GM12878 (cell line): ENCODE results near the gene DOLPP1. TPM values are rescaled to one million over a fixed set of nuclear protein-coding genes. Genes with fewer than 3 reads are reported as not detected.

ENCODE experiments used
- ATAC-seq: fragments of 200-7000 bp; cut with Tn5 transposase; 3 replicates; pipeline ENCODE4 v1.9.1; 2020; ENCODE audit warnings: mild to moderate bottlenecking, moderate library complexity
- BruUV-seq: library from RNA; stranded (reverse); fragments of 400-500 nt; replicated peaks from 2 replicates; lab custom pipeline; 2021; lab: Mats Ljungman, UMichigan
- CTCF ChIA-PET: fragments of 300-600 bp; sonication (Branson Sonifier 250); formaldehyde crosslinking; extraction: SDS; loops from one replicate; lab custom pipeline; 2021; ENCODE audit warnings: inconsistent platforms; lab: Yijun Ruan, JAX
- POLR2A ChIA-PET: fragments of 350-600 bp; formaldehyde crosslinking; extraction: SDS; loops from one replicate; lab custom pipeline; 2021; ENCODE audit warnings: inconsistent platforms; lab: Charles Lee
- RAD21 ChIA-PET: fragments of 300-600 bp; sonication (Branson Sonifier 250); formaldehyde crosslinking; loops from one replicate; lab custom pipeline; 2023; ENCODE audit warnings: antibody characterized with exemption; ENCODE audit not compliant: unreplicated experiment; lab: Charles Lee
- SMC1A ChIA-PET: fragments of 300-600 bp; sonication (Branson Sonifier 250); formaldehyde crosslinking; loops from one replicate; lab custom pipeline; 2023; ENCODE audit not compliant: unreplicated experiment, uncharacterized antibody; lab: Charles Lee
- DNase-seq: peaks from one replicate; pipeline ENCODE4 v3.0.0-alpha.2; 2011; ENCODE audit warnings: low read depth, low spot score
- FAIRE-seq: peaks from 3 replicates; lab custom pipeline; 2011; peaks lifted over from hg19 to GRCh38; lab: Jason Lieb, UNC
- H2AFZ ChIP-seq: 2 replicates; pipeline ENCODE4 v1.6.0; 2011; ENCODE audit warnings: low read depth, low read length, control low read depth; ENCODE audit not compliant: control insufficient read depth
- H3K27ac ChIP-seq: 2 replicates; pipeline ENCODE4 v1.5.1; 2011; ENCODE audit warnings: control low read depth; ENCODE audit not compliant: control insufficient read depth, insufficient read depth
- H3K27me3 ChIP-seq, 2 experiments: replicated peaks in 1 of 2; 2 replicates each; pipeline versions ENCODE4 v1.6.0 to v1.6.1; 2011; ENCODE audit warnings: low read length in 1 of 2; ENCODE audit not compliant: control insufficient read depth in 2 of 2, insufficient read depth in 2 of 2
- H3K36me3 ChIP-seq, 2 experiments: 2 replicates each; pipeline ENCODE4 v1.5.1; 2011; ENCODE audit warnings: low read length in 1 of 2; ENCODE audit not compliant: control insufficient read depth in 2 of 2, insufficient read depth in 2 of 2
- H3K4me1 ChIP-seq: 2 replicates; pipeline ENCODE4 v1.6.1; 2011; ENCODE audit warnings: mild to moderate bottlenecking, low read length, moderate library complexity, mixed read lengths; ENCODE audit not compliant: control insufficient read depth, insufficient read depth
- H3K4me2 ChIP-seq: 2 replicates; pipeline ENCODE4 v1.6.0; 2011; ENCODE audit warnings: control low read depth; ENCODE audit not compliant: control insufficient read depth, insufficient read depth
- H3K4me3 ChIP-seq: fragments of 200-600 bp; sonication (generic); 2 replicates; pipeline ENCODE4 v1.5.1; 2016
- H3K79me2 ChIP-seq: 2 replicates; pipeline ENCODE4 v1.6.0; 2011; ENCODE audit warnings: low read length; ENCODE audit not compliant: control insufficient read depth, insufficient read depth
- H3K9ac ChIP-seq: 2 replicates; pipeline ENCODE4 v1.8.0; 2011; ENCODE audit warnings: low read length, control low read depth, mixed read lengths; ENCODE audit not compliant: control insufficient read depth, insufficient read depth
- H3K9me3 ChIP-seq: replicated peaks from 3 replicates; pipeline ENCODE4 v1.5.1; 2011; ENCODE audit warnings: mild to moderate bottlenecking, low read length; ENCODE audit not compliant: control insufficient read depth, insufficient read depth
- H4K20me1 ChIP-seq: 2 replicates; pipeline ENCODE4 v1.6.0; 2011; ENCODE audit not compliant: control insufficient read depth, insufficient read depth
- ASH2L ChIP-seq: fragments of 300-600, 200-600 bp; sonication (generic); IDR thresholded peaks from 2 replicates; pipeline ENCODE4 v1.6.1; 2017; ENCODE audit warnings: low read depth, mild to moderate bottlenecking, borderline replicate concordance
- CHD2 ChIP-seq: IDR thresholded peaks from 2 replicates; pipeline ENCODE4 v1.6.1; 2011; ENCODE audit warnings: low read depth, low read length, improper control_type of control experiment, borderline replicate concordance
- HDAC6 ChIP-seq: fragments of 200-600 bp; sonication (generic); IDR thresholded peaks from one replicate; pipeline ENCODE4 v1.8.0; 2017; ENCODE audit warnings: antibody characterized with exemption; ENCODE audit not compliant: unreplicated experiment
- NR2C2 ChIP-seq: IDR thresholded peaks from 2 replicates; pipeline ENCODE4 v1.6.1; 2011; ENCODE audit warnings: borderline replicate concordance, low read depth; ENCODE audit not compliant: control insufficient read depth, insufficient read length
- PAX8 ChIP-seq: fragments of 450-650 bp; IDR thresholded peaks from 2 replicates; pipeline ENCODE4 v1.6.1; 2017; ENCODE audit warnings: mild to moderate bottlenecking, moderate library complexity
- SMAD5 ChIP-seq: IDR thresholded peaks from 2 replicates; pipeline ENCODE4 v1.6.1; 2016; ENCODE audit warnings: antibody characterized with exemption, low read depth
- SMARCA5 ChIP-seq: fragments of 450-650 bp; IDR thresholded peaks from 2 replicates; pipeline ENCODE4 v1.6.1; 2017; ENCODE audit warnings: mild to moderate bottlenecking
- STAT1 ChIP-seq: fragments of 450-650 bp; conservative IDR thresholded peaks from 2 replicates; pipeline ENCODE4 v1.6.1; 2014; ENCODE audit warnings: antibody characterized with exemption, mild to moderate bottlenecking
- ZNF622 ChIP-seq: fragments of 450-650 bp; IDR thresholded peaks from 2 replicates; pipeline ENCODE4 v1.6.1; 2017; ENCODE audit warnings: mild to moderate bottlenecking, inconsistent platforms
- WGBS: methylation state at CpG from one replicate; pipeline ENCODE4 v1.1.6; 2016; ENCODE audit warnings: low lambda C conversion rate; ENCODE audit not compliant: insufficient replicate concordance, insufficient coverage; ENCODE audit errors: missing lambda C conversion rate; 5-methylcytosine and 5-hydroxymethylcytosine counted together
- in situ Hi-C: fragments of 300-500 bp; cut with MboI; formaldehyde crosslinking; loops from 9 replicates; pipeline ENCODE4 v1.14.3; 2018; ENCODE audit warnings: mixed read lengths
- intact Hi-C: fragments of 100-400 bp; cut with micrococcal nuclease; formaldehyde crosslinking; loops from one replicate; pipeline ENCODE4 v1.14.2; 2022; ENCODE audit not compliant: unreplicated experiment
- polyA plus RNA-seq, 11 experiments: library from polyadenylated mRNA; depleted of rRNA in 4 of 11; unstranded in 6 of 11; stranded (reverse) in 5 of 11; fragments of >200 nt; fragmentation: Nextera tagmentation in 4 of 11; fragmentation: Illumina TruSeq in 1 of 11; extraction: Ambion mirVana in 4 of 11; extraction: Trizol in 1 of 11; gene quantifications; 1 replicate in 1 of 11; 2 replicates in 10 of 11; pipeline versions ENCODE4 v1.2.1 to v1.2.3, GENCODE V29; 2011 to 2016; ENCODE audit warnings: inconsistent platforms in 2 of 11, missing spikeins in 2 of 11, low read depth in 1 of 11
- total RNA-seq, 4 experiments: library from RNA; depleted of rRNA in 3 of 4; stranded (reverse); fragments of >200 nt in 3 of 4; fragmentation: Illumina TruSeq in 1 of 4; extraction: Trizol in 1 of 4; gene quantifications; 2 replicates each; pipeline versions ENCODE4 v1.2.1 to v1.2.3, GENCODE V29; 2013 to 2021
- TF ChIP-seq, protein P1 (sequence below): fragments of 450-650 bp; IDR thresholded peaks from 2 replicates; pipeline ENCODE4 v1.6.1; 2017; ENCODE audit warnings: mild to moderate bottlenecking, low read depth, inconsistent platforms; ENCODE audit not compliant: poor library complexity, severe bottlenecking
- TF ChIP-seq, protein P2 (sequence below): fragments of 450-650 bp; formaldehyde crosslinking; IDR thresholded peaks from 2 replicates; pipeline ENCODE4 v1.4.0; 2020; ENCODE audit warnings: mild to moderate bottlenecking, moderate library complexity
- TF ChIP-seq, protein P3 (sequence below): IDR thresholded peaks from 2 replicates; pipeline ENCODE4 v1.6.1; 2011; ENCODE audit warnings: low read depth, mild to moderate bottlenecking, low read length, moderate library complexity, borderline replicate concordance; ENCODE audit errors: extremely low read depth
- TF ChIP-seq, protein P4 (sequence below): fragments of 450-650 bp; IDR thresholded peaks from 2 replicates; pipeline ENCODE4 v1.6.1; 2014; ENCODE audit warnings: mild to moderate bottlenecking

The DOLPP1 gene
- total and polyA plus RNA-seq, 10 of the 15 experiments (the other 5 are each of a cell fraction or from before 2014, with no cell fraction given), result 0.76 to 19.9 (median 13.4) TPM

DNA sequence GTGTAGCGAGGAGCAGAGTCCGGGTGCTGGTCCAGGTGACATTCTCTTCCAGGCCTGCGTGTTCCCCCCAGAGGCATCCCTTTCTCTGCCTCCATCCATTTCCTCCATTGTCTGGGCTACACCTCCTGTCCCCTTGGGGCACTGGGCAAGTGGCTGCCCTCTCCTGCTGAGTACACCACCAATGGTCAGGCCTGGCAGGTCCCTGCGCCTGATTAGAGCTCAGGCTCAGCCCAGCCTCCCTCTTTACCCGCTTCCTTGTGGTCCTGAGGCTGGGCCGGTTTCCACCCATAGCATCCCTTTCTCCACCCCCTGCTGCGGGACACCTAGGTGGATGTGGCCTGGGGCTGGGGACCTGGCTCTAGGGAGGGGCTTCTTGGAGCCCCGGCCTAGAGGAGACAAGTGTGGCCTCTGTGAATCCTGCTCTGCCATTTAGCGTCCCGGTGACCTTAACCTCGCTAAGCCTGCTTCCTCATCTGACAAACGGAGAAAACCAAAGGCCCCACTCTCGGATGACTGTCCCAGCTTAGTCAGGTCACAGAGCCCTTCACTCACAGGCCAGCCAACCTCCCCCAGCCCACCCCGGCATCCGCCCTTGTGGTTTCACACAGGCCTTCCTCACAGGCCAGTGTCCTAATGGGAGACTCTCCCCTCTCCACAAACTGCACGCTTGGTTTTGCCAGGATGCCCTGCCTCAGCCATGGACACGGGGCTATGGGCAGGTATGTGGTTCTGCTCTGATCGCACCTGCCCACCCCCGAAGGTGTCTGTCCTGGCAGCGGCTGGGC is 12.9 kb downstream of the DOLPP1 start (continued):
- TF ChIP-seq, protein P1, sequence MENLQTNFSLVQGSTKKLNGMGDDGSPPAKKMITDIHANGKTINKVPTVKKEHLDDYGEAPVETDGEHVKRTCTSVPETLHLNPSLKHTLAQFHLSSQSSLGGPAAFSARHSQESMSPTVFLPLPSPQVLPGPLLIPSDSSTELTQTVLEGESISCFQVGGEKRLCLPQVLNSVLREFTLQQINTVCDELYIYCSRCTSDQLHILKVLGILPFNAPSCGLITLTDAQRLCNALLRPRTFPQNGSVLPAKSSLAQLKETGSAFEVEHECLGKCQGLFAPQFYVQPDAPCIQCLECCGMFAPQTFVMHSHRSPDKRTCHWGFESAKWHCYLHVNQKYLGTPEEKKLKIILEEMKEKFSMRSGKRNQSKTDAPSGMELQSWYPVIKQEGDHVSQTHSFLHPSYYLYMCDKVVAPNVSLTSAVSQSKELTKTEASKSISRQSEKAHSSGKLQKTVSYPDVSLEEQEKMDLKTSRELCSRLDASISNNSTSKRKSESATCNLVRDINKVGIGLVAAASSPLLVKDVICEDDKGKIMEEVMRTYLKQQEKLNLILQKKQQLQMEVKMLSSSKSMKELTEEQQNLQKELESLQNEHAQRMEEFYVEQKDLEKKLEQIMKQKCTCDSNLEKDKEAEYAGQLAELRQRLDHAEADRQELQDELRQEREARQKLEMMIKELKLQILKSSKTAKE, result no peak
- no peak for TF ChIP-seq PAX8
- TF ChIP-seq, all 136 proteins: peak for 0

DNA sequence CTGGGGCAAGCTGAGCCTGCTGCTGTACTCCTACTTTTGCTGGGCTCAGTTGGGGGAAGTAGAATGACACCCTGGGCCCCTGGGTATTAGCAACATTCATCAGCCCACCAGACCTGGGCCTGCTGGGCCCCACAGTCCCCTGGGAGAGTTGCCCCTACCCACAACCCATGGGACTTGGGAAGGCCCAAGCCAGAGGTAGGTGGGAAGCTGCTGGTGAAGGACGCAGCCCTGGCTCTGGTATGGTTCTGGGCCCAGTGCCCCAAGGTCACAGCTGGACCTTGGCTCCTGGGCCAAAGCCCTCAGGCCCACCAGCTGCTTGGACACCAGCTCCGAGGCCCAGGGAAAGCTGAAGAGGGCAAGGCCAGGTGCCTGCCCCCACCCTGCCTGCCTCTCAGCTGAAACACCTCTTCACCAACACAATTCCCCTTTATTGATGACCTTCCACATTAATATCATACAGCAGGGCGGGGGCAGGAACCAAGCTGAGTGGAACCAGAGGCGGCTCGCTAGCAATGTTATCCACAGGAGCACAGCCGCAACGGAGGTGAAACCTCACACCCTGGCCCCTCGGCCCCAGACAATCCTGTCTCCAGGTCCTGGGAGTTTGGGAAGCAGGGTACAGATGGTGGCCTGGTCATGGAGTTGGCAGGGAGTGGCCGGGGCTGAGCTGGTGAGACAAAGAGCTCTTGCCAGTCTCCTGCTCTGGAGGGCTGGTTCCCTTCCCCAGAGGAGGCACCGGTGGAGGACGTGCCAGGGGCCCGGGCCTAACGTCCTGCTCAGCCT is 13.7 kb downstream of the DOLPP1 start:
- in situ Hi-C loops, result no loop called here
- 61% methylated on average over 13 of the region's 13 CpGs for WGBS
- no peak overlapping the region for H3K9ac ChIP-seq
- no peaks in the 10 kb centered on the region for H4K20me1 ChIP-seq
- FAIRE-seq, result no peak
- no TSS peak for BruUV-seq
- POLR2A ChIA-PET, result no interaction called here
- H2AFZ ChIP-seq, result no peak overlapping the region
- no peak for ATAC-seq
- no peak overlapping the region for H3K4me3 ChIP-seq
- SMC1A ChIA-PET, result no interaction called here
- RAD21 ChIA-PET, result no interaction called here
- H3K4me1 ChIP-seq, result no peaks in the 10 kb centered on the region
- CTCF ChIA-PET, result interaction anchor here (2.1 kb wide), 1 partner anchor 9 kb away, joined by 6 read pairs; no protein-coding TSS in a partner anchor
- no peaks in the 10 kb centered on the region for H3K9me3 ChIP-seq
- H3K27ac ChIP-seq, result no peak overlapping the region
- DNase-seq, result no peak
- H3K27me3 ChIP-seq, result no peaks in the 10 kb centered on the region
- H3K79me2 ChIP-seq, result no peaks in the 10 kb centered on the region
- no peak overlapping the region for H3K4me2 ChIP-seq
- H3K36me3 ChIP-seq, result peaks cover 3 to 5% of the 10 kb centered on the region in 2 experiments
- intact Hi-C loops, result no loop called here
- TF ChIP-seq SMARCA5, result no peak
- no peak for TF ChIP-seq SMAD5
- TF ChIP-seq ASH2L, result no peak
- no peak for TF ChIP-seq NR2C2
- no peak for TF ChIP-seq CHD2
- TF ChIP-seq, protein P2, sequence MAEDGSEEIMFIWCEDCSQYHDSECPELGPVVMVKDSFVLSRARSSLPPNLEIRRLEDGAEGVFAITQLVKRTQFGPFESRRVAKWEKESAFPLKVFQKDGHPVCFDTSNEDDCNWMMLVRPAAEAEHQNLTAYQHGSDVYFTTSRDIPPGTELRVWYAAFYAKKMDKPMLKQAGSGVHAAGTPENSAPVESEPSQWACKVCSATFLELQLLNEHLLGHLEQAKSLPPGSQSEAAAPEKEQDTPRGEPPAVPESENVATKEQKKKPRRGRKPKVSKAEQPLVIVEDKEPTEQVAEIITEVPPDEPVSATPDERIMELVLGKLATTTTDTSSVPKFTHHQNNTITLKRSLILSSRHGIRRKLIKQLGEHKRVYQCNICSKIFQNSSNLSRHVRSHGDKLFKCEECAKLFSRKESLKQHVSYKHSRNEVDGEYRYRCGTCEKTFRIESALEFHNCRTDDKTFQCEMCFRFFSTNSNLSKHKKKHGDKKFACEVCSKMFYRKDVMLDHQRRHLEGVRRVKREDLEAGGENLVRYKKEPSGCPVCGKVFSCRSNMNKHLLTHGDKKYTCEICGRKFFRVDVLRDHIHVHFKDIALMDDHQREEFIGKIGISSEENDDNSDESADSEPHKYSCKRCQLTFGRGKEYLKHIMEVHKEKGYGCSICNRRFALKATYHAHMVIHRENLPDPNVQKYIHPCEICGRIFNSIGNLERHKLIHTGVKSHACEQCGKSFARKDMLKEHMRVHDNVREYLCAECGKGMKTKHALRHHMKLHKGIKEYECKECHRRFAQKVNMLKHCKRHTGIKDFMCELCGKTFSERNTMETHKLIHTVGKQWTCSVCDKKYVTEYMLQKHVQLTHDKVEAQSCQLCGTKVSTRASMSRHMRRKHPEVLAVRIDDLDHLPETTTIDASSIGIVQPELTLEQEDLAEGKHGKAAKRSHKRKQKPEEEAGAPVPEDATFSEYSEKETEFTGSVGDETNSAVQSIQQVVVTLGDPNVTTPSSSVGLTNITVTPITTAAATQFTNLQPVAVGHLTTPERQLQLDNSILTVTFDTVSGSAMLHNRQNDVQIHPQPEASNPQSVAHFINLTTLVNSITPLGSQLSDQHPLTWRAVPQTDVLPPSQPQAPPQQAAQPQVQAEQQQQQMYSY (CRISPR knock-in tag), result no peak
- TF ChIP-seq, protein P3, sequence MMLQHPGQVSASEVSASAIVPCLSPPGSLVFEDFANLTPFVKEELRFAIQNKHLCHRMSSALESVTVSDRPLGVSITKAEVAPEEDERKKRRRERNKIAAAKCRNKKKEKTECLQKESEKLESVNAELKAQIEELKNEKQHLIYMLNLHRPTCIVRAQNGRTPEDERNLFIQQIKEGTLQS, result no peak
- TF ChIP-seq ZNF622, result no peak
- no peak for TF ChIP-seq HDAC6
- TF ChIP-seq STAT1, result no peak
- TF ChIP-seq, protein P4, sequence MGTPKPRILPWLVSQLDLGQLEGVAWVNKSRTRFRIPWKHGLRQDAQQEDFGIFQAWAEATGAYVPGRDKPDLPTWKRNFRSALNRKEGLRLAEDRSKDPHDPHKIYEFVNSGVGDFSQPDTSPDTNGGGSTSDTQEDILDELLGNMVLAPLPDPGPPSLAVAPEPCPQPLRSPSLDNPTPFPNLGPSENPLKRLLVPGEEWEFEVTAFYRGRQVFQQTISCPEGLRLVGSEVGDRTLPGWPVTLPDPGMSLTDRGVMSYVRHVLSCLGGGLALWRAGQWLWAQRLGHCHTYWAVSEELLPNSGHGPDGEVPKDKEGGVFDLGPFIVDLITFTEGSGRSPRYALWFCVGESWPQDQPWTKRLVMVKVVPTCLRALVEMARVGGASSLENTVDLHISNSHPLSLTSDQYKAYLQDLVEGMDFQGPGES, result no peak
